H9 (cell line): ENCODE measurements around the gene CSF2. TPM values are rescaled to one million over a fixed set of nuclear protein-coding genes. Genes with fewer than 3 reads are reported as not detected.

Experiments used
- DNase-seq: peaks from one replicate; pipeline ENCODE4 v3.0.0-alpha.2; 2017
- H2AFZ ChIP-seq: one replicate; pipeline ENCODE4 v1.6.1; 2013; ENCODE audit warnings: mild to moderate bottlenecking, low read length, control low read depth, moderate library complexity
- H2AK5ac ChIP-seq: 2 replicates; pipeline ENCODE4 v1.6.1; 2013; ENCODE audit warnings: low read length, control low read depth, mixed read lengths; ENCODE audit not compliant: insufficient read length
- H2BK120ac ChIP-seq: one replicate; pipeline ENCODE4 v1.6.1; 2013; ENCODE audit warnings: low read depth, mild to moderate bottlenecking, low read length, control low read depth, inconsistent platforms; ENCODE audit not compliant: poor library complexity, severe bottlenecking
- H2BK12ac ChIP-seq: 2 replicates; pipeline ENCODE4 v1.6.1; 2013; ENCODE audit warnings: low read length, control low read depth, mixed read lengths, low read depth; ENCODE audit not compliant: insufficient read length
- H2BK15ac ChIP-seq: 2 replicates; pipeline ENCODE4 v1.6.1; 2013; ENCODE audit warnings: low read depth, low read length, control low read depth
- H2BK20ac ChIP-seq: one replicate; pipeline ENCODE4 v1.6.1; 2013; ENCODE audit warnings: low read depth, mild to moderate bottlenecking, low read length, control low read depth, inconsistent platforms; ENCODE audit not compliant: poor library complexity, severe bottlenecking
- H2BK5ac ChIP-seq: 2 replicates; pipeline ENCODE4 v1.6.1; 2013; ENCODE audit warnings: low read length, control low read depth, mixed read lengths; ENCODE audit not compliant: insufficient read length
- H3K14ac ChIP-seq: 2 replicates; pipeline ENCODE4 v1.6.1; 2013; ENCODE audit warnings: low read length, control low read depth; ENCODE audit not compliant: insufficient read depth
- H3K18ac ChIP-seq: 2 replicates; pipeline ENCODE4 v1.6.1; 2013; ENCODE audit warnings: low read depth, mild to moderate bottlenecking, mixed read lengths, low read length, control low read depth; ENCODE audit not compliant: insufficient read length
- H3K23ac ChIP-seq: 2 replicates; pipeline ENCODE4 v1.6.1; 2013; ENCODE audit warnings: low read length, control low read depth, mixed read lengths, low read depth; ENCODE audit not compliant: insufficient read length
- H3K23me2 ChIP-seq: 2 replicates; pipeline ENCODE4 v1.6.1; 2013; ENCODE audit warnings: low read depth, mild to moderate bottlenecking, mixed read lengths, low read length, control low read depth; ENCODE audit not compliant: insufficient read length, poor library complexity, severe bottlenecking
- H3K27ac ChIP-seq: 2 replicates; pipeline ENCODE4 v1.5.1; 2013; ENCODE audit warnings: low read length, control low read depth, mixed read lengths, low read depth; ENCODE audit not compliant: insufficient read length
- H3K27me3 ChIP-seq: 2 replicates; pipeline ENCODE4 v1.6.1; 2013; ENCODE audit warnings: low read length, control low read depth, inconsistent platforms; ENCODE audit not compliant: insufficient read depth
- H3K4ac ChIP-seq: 2 replicates; pipeline ENCODE4 v1.6.1; 2013; ENCODE audit warnings: low read depth, mild to moderate bottlenecking, control low read depth, inconsistent platforms, low read length, moderate library complexity
- H3K4me1 ChIP-seq: 2 replicates; pipeline ENCODE4 v1.6.1; 2013; ENCODE audit warnings: low read length, control low read depth, inconsistent platforms; ENCODE audit not compliant: insufficient read depth
- H3K4me2 ChIP-seq: 2 replicates; pipeline ENCODE4 v1.6.1; 2013; ENCODE audit warnings: low read length, control low read depth, mixed read lengths; ENCODE audit not compliant: insufficient read length, insufficient read depth
- H3K56ac ChIP-seq: 2 replicates; pipeline ENCODE4 v1.6.1; 2013; ENCODE audit warnings: low read depth, mild to moderate bottlenecking, mixed read lengths, low read length, control low read depth; ENCODE audit not compliant: insufficient read length
- H3K79me1 ChIP-seq: 2 replicates; pipeline ENCODE4 v1.6.1; 2013; ENCODE audit warnings: low read depth, mild to moderate bottlenecking, moderate library complexity, low read length, control low read depth, inconsistent platforms; ENCODE audit not compliant: insufficient read depth, poor library complexity, severe bottlenecking
- H3K79me2 ChIP-seq: 2 replicates; pipeline ENCODE4 v1.6.1; 2013; ENCODE audit warnings: low read length, control low read depth, inconsistent platforms; ENCODE audit not compliant: insufficient read depth
- H3K9ac ChIP-seq: 2 replicates; pipeline ENCODE4 v1.6.1; 2013; ENCODE audit warnings: low read length, control low read depth, mixed read lengths; ENCODE audit not compliant: insufficient read length; ENCODE audit errors: extremely low read depth
- H3K9me3 ChIP-seq: one replicate; pipeline ENCODE4 v1.6.1; 2013; ENCODE audit warnings: low read depth, low read length, inconsistent platforms; ENCODE audit not compliant: control insufficient read depth
- H3T11ph ChIP-seq: one replicate; pipeline ENCODE4 v1.6.1; 2013; ENCODE audit warnings: mild to moderate bottlenecking, low read length, control low read depth, inconsistent platforms
- H4K20me1 ChIP-seq: one replicate; pipeline ENCODE4 v1.6.1; 2013; ENCODE audit not compliant: control insufficient read depth, insufficient read length, insufficient read depth
- H4K5ac ChIP-seq: 2 replicates; pipeline ENCODE4 v1.6.1; 2013; ENCODE audit warnings: low read depth, mild to moderate bottlenecking, mixed read lengths, low read length, control low read depth; ENCODE audit not compliant: insufficient read length
- H4K8ac ChIP-seq: replicated peaks from 2 replicates; pipeline ENCODE4 v1.6.1; 2013; ENCODE audit warnings: low read length, control low read depth, mixed read lengths, low read depth; ENCODE audit not compliant: insufficient read length
- H4K91ac ChIP-seq: 2 replicates; pipeline ENCODE4 v1.6.1; 2013; ENCODE audit warnings: low read depth, mild to moderate bottlenecking, moderate library complexity, mixed read lengths, low read length, control low read depth; ENCODE audit not compliant: insufficient read length
- H3K27ac Mint-ChIP-seq, 3 experiments: 2 replicates in 2 of 3; 3 replicates in 1 of 3; pipeline ENCODE4 v1.8.0; 2020 to 2021; ENCODE audit warnings: mixed read lengths in 3 of 3, mild to moderate bottlenecking in 1 of 3, moderate library complexity in 1 of 3
- H3K27me3 Mint-ChIP-seq: 2 replicates; pipeline ENCODE4 v1.8.0; 2021; ENCODE audit warnings: low read depth, mild to moderate bottlenecking, moderate library complexity, mixed read lengths
- H3K36me3 Mint-ChIP-seq, 3 experiments: 2 replicates in 2 of 3; 3 replicates in 1 of 3; pipeline ENCODE4 v1.8.0; 2020 to 2021; ENCODE audit warnings: low read depth in 3 of 3, mixed read lengths in 3 of 3; ENCODE audit not compliant: insufficient read depth in 1 of 3
- H3K4me1 Mint-ChIP-seq, 2 experiments: 2 replicates each; pipeline ENCODE4 v1.8.0; 2020; ENCODE audit warnings: mixed read lengths in 2 of 2
- H3K4me3 Mint-ChIP-seq, 2 experiments: 2 replicates in 1 of 2; 3 replicates in 1 of 2; pipeline ENCODE4 v1.8.0; 2020 to 2021; ENCODE audit warnings: mild to moderate bottlenecking in 2 of 2, mixed read lengths in 2 of 2, moderate library complexity in 1 of 2
- H3K9me3 Mint-ChIP-seq, 2 experiments: 2 replicates in 1 of 2; 3 replicates in 1 of 2; pipeline ENCODE4 v1.8.0; 2020; ENCODE audit warnings: mild to moderate bottlenecking in 2 of 2, mixed read lengths in 2 of 2, moderate library complexity in 1 of 2
- WGBS: extraction: QIAGEN DNeasy Blood & Tissue Kit; methylation state at CpG from one replicate; pipeline ENCODE4 v1.1.7; 2013; ENCODE audit warnings: missing lambda C conversion rate, low lambda C conversion rate, mixed read lengths; ENCODE audit not compliant: insufficient read length; ENCODE audit errors: extremely low coverage; 5-methylcytosine and 5-hydroxymethylcytosine counted together
- total RNA-seq: library from RNA; stranded (reverse); gene quantifications from 2 replicates; pipeline ENCODE4 v1.2.1, GENCODE V29; 2021
- TF ChIP-seq, protein P1 (sequence below): fragments of 200-600 bp; sonication (generic); conservative IDR thresholded peaks from 3 replicates; pipeline ENCODE4 v1.8.0; 2021; ENCODE audit warnings: antibody characterized with exemption, mild to moderate bottlenecking

Gene CSF2
- total RNA-seq, 1 experiment from 2014 or later: not detected

DNA sequence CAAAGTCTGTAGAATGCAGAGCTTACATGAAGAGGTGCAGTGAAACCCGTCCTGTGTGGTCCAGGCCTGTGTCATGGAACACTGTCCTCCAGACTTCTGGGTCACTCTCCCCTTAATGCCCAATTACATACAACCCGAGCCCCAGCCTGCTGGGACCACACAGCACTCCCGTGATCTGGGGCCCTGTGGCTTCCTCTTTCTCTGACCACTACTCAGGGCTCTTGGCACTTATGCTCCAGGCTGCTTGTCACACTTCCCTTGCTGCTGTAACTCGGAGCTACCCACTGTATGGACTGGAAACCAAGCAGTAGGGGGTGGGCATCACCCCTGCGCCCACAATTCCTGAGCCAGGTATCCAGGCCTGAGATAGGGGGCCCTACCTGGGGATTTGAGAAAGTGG, 23.5 kb upstream of the CSF2 start:
- TF ChIP-seq, protein P1, sequence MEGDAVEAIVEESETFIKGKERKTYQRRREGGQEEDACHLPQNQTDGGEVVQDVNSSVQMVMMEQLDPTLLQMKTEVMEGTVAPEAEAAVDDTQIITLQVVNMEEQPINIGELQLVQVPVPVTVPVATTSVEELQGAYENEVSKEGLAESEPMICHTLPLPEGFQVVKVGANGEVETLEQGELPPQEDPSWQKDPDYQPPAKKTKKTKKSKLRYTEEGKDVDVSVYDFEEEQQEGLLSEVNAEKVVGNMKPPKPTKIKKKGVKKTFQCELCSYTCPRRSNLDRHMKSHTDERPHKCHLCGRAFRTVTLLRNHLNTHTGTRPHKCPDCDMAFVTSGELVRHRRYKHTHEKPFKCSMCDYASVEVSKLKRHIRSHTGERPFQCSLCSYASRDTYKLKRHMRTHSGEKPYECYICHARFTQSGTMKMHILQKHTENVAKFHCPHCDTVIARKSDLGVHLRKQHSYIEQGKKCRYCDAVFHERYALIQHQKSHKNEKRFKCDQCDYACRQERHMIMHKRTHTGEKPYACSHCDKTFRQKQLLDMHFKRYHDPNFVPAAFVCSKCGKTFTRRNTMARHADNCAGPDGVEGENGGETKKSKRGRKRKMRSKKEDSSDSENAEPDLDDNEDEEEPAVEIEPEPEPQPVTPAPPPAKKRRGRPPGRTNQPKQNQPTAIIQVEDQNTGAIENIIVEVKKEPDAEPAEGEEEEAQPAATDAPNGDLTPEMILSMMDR: no peak

More for the DNA sequence above, 23.5 kb upstream of the CSF2 start:
- H3T11ph ChIP-seq: no peak overlapping the region
- H3K79me1 ChIP-seq: no peaks in the 10 kb centered on the region
- no peak overlapping the region for H3K23ac ChIP-seq
- no peak overlapping the region for H4K8ac ChIP-seq
- H3K4ac ChIP-seq: no peak overlapping the region
- Mint-ChIP-seq H3K27me3 (peaks cover 3% of the 10 kb centered on the region), H3K9me3 (no peaks in the 10 kb centered on the region), H3K27ac (no peak overlapping the region; a peak in 1 of 7 replicates), H3K4me1 (peaks cover 13 to 16% of the 10 kb centered on the region in 2 experiments), H3K36me3 (no peaks in the 10 kb centered on the region), H3K4me3 (no peak overlapping the region)
- H3K79me2 ChIP-seq: no peaks in the 10 kb centered on the region
- H4K20me1 ChIP-seq: no peaks in the 10 kb centered on the region
- DNase-seq: peak; percentile 17
- H3K4me1 ChIP-seq: no peaks in the 10 kb centered on the region; the same call in 1 of the 2 replicates
- H2BK20ac ChIP-seq: no peak overlapping the region
- no peak overlapping the region for H3K14ac ChIP-seq
- no peaks in the 10 kb centered on the region for H3K23me2 ChIP-seq
- H4K5ac ChIP-seq: no peak overlapping the region
- no peak overlapping the region for H2AK5ac ChIP-seq
- no peaks in the 10 kb centered on the region for H3K27me3 ChIP-seq
- H2BK15ac ChIP-seq: no peak overlapping the region
- no peak overlapping the region for H2BK5ac ChIP-seq
- H3K18ac ChIP-seq: no peak overlapping the region
- H3K56ac ChIP-seq: no peak overlapping the region
- H2AFZ ChIP-seq: no peak overlapping the region
- H2BK12ac ChIP-seq: no peak overlapping the region
- H3K9ac ChIP-seq: no peak overlapping the region
- WGBS: no CpG with 5 or more reads among the region's 5 CpGs
- H4K91ac ChIP-seq: no peak overlapping the region
- H3K27ac ChIP-seq: no peak overlapping the region
- H3K9me3 ChIP-seq: no peaks in the 10 kb centered on the region
- no peak overlapping the region for H3K4me2 ChIP-seq
- H2BK120ac ChIP-seq: no peak overlapping the region
